Globus pallidus (tissue), 1 donor: ENCODE data around the gene CRACR2B.

ENCODE experiments used
- DNase-seq: peaks from one replicate; pipeline ENCODE4 v3.0.0-alpha.2; 2015; ENCODE audit warnings: low spot score

The CRACR2B gene

DNA sequence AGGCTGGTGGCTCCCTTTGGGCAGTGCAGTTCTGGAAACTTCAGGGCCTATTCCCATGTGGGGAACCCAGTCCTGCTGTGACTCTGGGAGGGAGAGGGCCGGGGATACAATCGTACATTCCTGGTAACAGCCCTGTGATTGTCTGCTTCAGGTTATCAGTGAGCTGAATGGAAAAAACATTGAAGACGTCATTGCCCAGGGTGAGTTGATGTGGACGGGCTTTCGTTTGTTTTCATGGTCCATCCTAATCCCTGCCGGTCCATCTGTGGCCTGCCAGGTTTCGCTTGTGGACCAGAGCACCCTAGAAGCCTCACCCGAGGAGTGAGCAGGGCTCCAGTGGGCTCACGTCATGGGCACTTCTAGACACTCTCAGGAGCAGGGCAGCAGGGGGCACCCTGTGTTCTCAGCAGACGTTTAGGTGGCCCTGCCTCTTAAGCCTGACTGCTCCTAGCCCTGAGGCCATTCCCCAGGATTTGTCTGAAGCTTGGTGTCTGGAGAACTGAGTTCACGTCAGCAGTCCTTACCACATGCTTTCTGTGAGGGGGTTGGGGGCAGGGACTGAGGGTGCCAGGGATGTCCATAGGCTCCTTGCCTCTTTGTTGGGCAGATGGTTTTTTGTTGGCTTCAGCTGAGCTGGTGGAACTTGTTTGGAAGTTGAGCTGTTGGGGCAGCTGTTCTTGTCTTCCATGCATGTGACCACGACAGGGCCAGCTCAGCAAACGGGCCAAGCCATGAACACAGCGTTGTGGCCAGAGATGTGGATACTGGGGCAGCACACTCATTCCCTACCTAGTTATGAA is 16.1 kb upstream of the CRACR2B start:
- DNase-seq = no peak

DNA sequence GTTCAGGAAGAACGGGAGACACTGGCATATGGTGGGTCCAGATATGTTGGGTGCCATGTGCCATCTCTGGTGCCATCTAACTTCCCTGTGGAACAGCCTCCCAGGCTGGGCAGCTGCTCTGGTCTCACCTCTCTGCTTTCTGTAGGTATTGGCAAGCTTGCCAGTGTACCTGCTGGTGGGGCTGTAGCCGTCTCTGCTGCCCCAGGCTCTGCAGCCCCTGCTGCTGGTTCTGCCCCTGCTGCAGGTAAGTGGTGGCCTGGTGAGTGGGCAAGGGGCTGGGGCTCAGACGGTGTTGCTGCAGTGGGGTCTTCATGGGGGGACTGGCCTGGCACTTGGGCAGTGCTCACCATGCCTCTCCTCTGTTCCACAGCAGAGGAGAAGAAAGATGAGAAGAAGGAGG is 15.3 kb upstream of the CRACR2B start:
- DNase-seq = no peak

DNA sequence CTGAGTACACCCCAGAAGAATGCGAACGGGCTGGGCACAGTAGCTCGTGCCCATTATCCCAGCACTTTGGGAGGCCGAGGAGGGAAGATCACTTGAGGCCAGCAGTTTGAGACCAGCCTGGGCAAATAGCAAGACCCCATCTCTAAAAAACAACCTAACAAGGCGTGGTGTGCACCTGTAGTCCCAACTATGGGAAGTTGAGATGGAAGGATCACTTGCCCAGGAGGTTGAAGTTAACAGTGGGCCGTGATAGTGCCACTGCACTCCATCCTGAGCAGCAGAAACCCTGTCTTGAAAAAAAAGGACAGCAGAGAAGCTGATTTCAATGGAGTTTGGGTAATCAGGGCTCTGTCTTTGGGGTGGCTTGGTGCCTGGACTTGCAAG is 14.7 kb upstream of the CRACR2B start:
- DNase-seq = no peak

DNA sequence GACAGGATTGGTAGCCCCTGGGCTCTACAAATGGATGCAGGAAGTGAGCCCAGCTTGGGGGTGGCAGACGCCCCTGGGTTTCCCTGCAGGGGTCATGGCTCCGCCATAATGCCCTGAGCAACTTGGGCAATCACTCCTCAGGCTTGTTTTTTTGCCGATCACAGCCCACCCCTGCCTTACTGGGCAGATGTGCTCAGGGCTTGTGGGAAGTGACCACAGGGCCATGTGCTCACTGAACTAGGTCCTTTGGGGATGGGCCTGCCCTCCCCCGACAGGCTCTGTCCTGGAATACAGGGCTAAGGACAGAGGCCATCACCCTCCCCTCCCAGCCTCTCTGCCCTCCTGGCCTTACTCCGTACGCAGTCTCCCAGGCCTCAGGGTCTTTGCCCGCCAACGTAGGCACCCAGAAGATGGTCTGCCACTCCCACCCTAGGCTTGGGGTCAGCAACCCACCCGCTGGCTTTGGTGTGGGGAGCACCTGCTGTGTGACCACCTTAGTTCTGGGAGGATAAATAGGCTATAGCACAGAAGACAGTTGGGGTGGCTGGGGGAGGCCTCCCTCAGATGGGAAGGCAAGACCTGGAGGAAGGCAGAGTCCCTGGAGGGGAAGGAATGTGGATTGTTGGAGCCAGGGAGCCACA is 14.1 kb upstream of the CRACR2B start:
- DNase-seq = no peak

DNA sequence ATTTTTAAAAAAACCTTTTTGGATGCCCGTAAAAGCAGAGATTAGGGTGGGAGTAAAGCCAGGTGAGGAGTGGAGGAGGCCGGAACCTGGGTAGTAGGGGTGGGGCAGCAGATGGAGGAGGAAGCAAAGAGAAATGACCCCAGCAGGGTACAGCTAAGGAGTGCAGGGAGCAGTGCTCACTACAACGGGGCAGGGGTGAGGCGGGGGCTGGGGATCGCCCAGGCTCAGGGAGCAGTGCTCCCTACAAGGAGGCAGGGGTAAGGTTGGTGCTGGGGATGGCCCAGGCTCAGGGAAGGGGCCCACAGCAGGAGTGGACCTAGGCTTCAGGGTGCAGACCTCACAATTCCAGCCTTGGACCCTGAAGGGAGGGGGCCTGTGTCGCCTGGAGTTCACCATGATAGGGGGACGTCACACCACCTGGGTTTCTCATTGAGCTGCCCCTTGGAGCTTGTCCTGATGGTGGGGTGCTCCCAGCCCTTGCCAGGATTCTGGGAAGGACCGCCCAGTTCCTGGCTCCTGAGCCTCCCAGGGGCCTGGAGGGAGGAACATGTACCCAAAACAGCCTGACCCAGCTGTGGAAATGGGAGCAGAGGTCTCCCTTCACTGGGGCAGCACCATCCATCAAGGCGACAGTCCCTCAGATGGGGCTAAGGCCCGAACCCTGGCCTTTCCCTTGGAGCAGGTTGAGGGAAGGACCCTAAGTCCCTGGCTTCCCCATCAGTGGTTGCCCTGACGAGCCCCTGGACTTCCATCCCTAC is 11.9 kb upstream of the CRACR2B start:
- no peak for DNase-seq

DNA sequence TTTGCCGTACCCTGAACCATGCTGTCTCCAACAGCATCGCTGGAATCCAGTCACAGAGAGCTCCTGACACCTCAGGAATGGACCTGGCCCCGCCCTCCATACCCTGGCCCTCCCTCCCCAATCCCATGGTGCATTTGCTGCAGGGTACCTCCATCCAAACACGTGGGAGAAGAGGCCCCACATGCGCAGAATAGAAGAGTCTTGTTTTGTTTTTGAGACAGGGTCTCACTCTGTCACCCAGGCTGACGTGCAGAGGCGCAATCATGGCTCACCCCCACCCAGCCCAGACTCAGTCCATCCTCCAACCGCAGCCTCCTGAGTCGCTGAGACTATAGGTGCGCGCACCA is 11.3 kb upstream of the CRACR2B start:
- no peak for DNase-seq

DNA sequence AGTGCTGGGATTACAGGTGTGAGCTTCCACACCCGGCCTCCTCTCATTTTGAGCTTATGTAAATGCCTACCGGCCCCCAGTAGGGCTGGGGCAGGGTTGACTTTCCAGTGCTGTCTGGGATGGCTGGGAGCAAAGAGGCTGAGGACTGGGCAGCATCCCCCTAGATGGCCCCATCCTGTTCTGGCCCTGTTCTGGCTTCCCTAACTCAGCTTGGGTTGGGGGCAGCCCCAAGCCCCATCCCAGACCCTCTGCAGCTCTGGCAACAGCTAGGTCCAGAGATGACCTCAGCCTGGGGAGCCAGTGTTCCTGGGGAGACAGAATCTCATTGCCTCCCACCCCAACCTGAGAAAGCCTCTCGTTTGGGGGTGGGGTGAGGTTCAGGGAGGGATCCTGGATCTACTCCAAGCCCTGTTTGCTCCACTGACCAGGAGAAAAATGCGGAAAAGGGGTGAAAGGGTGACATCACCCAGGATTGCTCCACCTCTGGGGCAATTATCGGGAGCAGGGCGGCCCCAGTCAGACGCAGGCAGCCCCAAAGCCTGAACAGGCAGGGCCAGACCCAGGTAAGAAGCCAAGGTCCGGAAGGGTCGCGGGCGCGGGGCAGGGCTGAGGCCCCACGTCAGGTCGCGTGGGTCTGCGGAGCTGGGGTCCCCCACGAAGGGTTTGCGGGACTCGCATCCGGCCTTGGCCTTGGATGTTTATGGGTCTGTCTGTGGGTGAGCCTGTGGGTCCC is 9.2 kb upstream of the CRACR2B start, which contains the start of gene PNPLA2:
Gene PNPLA2, plus strand, starts transcription at position 519 of the 733 bp plus-strand sequence. CDS start 805 bp downstream, outside the sequence.
- DNase-seq = no peak

DNA sequence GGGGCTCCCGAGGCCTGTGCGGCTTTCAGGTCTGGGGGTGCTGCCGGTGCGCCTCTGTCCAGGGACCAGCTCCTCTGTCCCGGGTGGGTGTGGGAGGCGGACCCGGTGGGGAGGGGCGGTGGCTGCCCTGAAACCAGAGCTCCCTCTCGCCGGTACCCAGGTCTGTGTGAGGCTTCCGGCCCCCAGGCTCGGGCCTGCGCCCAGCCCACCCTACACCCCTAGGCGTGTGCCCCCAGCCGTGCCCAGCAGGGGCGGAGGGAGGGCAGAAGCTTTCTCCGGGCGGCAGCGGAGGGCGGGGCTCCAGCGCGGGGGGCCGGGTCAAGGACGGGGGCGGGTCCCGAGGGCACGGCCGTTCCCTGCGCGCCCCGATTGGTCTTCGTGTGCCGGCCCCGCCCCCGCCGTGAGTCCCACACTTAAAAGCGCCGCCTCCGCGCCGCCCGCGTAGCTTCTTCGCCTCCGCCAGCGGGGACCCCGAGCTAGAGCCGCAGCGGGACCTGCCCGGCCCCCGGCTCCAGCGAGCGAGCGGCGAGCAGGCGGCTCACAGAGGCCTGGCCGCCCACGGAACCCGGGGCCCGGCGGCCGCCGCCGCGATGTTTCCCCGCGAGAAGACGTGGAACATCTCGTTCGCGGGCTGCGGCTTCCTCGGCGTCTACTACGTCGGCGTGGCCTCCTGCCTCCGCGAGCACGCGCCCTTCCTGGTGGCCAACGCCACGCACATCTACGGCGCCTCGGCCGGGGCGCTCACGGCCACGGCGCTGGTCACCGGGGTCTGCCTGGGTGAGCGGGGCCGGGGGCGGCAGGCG is 8.4 kb upstream of the CRACR2B start:
- peak; percentile 91 for DNase-seq

DNA sequence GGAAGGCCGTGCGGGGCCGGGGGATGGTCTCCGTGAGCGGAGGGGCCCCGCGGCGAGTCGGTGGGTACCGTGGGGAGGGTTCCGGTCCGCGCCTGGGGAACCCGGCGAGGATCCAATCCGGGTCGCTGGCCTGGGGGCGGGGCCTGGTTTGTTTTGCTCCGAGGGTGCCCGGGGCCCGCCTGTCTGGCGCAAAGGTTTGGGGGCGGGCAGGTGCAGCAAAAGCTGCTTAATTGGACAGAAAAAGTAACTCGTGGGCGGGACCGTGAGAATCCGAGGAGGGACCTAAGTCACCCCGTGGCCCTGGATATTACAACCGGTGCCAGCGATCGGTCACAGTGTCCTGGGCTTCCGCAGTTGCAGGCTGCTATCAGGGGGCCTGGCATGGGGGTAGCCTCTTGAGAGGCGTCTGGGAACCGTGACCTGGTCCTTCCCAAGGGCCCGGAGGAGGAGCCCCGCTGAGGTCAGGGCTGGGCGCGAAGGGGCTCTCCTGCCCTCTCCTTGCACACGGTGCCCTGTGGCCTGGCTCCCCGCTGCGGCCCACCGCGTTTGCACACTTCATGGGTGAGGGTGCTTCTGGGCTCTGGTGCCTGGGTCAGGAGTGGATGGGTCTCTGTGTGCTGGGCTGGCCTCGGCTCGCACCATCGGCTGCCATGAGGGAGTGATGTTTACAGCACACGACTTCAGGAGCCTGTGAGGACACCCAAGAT is 7.6 kb upstream of the CRACR2B start:
- DNase-seq = no peak

DNA sequence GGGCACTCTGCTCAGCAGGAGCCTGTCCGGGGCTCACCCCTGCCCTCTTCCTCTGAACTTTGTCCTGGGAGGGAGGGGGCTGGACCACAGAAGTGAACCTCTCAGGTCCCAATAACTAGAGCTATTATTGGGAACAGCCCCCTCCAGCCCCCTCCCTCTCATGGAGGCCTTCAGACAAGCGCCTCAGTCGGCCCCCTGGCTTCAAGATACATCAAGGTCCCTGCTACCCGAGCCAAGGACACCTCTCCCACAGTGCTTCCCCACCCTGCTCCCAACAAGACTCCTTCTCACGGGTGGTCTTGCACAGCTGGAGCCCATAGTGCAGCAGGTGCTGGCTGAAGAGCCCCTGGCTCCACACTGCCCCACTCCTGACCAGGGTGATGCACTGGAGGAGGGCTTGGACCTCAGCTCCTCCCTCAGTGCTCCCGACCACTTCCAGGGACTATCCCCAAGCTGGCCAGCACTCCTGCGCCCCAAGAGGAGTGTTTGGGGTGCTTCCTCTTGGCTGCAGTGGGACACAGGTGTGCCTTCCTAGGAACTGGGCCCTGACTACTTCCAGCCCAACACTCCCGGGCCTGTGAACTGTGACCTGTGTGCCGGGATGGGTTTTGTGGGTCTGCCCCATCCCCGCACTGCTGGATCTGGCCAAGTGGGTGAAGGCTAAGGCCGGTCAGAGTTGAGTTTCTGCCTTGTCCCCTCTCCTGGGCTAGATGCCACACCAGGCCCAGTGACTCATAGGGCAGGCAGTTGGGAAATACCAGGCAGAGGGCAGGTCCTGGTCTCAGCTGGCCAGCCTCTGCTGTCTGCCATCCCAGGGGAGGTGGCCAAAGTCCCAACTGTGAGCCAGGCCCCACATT is 6.8 kb upstream of the CRACR2B start:
- DNase-seq = no peak

DNA sequence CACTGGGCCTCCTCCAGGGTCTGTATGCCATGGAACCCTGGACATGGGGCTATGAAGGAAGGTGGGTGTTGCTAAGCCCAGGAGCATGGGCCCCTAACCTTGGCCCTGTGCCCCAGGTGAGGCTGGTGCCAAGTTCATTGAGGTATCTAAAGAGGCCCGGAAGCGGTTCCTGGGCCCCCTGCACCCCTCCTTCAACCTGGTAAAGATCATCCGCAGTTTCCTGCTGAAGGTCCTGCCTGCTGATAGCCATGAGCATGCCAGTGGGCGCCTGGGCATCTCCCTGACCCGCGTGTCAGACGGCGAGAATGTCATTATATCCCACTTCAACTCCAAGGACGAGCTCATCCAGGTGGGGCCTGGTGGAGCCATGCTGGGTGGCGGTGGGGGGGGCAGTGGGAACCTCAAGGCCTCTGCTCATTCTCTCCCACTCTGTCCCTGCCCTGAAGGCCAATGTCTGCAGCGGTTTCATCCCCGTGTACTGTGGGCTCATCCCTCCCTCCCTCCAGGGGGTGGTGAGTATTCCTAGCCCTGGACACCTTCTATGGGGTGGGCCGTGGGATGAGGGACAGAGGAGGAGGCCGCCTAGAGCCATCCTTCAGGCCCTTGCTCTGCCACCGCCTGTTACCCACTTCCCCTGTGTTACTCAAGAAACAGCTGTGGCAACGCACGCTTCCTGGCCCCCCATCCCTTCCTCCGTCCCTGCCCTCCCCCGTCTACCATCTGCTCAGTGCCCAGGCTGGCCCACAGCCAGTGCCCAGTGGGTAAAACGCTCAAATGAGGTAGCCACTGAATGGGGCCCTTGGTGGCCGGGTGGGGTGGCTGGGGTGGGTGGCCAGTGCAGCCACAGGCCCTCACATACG is 6.0 kb upstream of the CRACR2B start:
- no peak for DNase-seq

DNA sequence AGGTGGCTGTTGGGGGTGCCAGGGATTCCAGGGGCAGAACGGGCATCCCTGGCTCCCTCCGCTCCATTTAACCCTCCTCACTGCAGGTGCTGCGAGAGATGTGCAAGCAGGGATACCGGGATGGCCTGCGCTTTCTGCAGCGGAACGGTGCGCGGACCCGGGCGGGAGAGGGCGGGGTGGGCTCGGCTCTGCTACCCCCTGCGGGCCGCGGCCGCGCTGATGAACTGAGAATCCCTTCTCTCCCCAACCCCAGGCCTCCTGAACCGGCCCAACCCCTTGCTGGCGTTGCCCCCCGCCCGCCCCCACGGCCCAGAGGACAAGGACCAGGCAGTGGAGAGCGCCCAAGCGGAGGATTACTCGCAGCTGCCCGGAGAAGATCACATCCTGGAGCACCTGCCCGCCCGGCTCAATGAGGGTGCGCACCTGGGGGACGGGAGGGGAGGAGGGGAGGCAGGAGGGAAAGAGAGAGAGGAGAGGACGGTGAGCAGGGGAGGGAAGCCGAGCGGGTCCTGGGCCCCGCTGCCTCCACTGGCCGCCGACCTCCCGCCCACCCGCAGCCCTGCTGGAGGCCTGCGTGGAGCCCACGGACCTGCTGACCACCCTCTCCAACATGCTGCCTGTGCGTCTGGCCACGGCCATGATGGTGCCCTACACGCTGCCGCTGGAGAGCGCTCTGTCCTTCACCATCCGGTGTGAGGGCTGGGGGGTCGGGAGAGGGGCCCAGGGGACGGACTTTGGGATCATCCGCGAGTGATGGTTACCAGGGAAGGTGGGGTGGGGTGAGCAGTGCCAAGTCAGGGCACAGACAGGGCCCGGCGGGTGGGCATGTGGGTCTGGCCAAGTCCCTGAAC is 4.1 kb upstream of the CRACR2B start:
- DNase-seq = no peak

DNA sequence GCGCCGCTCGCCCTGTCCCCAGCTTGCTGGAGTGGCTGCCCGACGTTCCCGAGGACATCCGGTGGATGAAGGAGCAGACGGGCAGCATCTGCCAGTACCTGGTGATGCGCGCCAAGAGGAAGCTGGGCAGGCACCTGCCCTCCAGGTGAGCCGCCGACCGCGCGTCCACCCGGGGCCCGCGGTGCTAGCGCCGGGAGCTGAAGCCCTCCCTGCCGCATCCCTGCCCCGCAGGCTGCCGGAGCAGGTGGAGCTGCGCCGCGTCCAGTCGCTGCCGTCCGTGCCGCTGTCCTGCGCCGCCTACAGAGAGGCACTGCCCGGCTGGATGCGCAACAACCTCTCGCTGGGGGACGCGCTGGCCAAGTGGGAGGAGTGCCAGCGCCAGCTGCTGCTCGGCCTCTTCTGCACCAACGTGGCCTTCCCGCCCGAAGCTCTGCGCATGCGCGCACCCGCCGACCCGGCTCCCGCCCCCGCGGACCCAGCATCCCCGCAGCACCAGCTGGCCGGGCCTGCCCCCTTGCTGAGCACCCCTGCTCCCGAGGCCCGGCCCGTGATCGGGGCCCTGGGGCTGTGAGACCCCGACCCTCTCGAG is 3.3 kb upstream of the CRACR2B start:
- DNase-seq = peak; percentile 60

DNA sequence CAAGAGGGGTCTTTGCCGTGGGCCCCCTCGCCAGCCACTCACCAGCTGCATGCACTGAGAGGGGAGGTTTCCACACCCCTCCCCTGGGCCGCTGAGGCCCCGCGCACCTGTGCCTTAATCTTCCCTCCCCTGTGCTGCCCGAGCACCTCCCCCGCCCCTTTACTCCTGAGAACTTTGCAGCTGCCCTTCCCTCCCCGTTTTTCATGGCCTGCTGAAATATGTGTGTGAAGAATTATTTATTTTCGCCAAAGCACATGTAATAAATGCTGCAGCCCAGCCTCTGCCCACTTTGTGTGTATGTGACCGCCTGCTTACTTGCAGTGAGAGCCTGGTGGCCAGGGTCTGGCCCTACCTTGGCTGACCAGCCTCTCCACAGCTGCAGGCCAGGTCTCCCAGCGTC is 2.8 kb upstream of the CRACR2B start:
- DNase-seq = no peak

DNA sequence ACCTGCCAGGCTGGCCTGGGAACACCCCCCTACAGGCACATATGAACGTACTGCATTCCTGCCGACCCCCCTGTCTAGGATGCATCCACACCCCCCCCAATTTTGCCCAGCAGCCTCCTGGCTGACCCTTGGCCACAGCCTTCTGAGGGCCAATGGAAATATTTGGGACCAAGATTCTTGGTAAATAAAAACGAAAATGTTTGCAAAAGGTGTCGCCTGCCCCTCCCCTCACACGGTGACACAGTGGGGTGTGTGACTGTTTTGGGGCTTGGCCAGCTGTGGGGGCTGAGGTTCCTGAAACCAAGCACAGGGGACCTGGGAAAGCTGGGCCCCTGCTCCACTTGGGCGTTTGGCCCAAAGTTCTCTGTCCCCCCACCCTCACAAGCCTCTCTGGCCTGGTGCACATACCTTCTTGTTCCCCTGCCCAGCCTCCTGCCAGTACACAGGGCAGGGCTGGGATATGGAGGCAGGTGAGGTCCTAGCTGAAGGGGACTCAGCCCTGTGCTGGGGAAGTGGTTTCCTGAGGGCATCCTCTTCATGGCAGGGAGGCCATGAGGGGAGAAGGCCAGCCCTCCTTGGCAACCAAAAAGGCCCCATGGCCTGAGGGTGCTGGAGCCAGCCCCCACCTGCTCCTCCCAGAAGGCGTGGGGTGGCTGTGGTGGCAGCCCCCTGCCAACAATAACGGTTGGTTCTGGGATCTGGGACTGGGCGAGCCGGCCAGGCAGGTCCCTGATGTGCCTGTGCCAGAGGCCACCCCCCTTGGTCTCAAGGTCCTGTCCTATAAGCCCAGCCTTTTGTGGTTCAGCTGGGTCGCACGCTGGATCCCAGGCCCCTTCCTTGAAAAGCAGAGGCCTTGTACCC is 2.1 kb upstream of the CRACR2B start:
- DNase-seq = no peak

DNA sequence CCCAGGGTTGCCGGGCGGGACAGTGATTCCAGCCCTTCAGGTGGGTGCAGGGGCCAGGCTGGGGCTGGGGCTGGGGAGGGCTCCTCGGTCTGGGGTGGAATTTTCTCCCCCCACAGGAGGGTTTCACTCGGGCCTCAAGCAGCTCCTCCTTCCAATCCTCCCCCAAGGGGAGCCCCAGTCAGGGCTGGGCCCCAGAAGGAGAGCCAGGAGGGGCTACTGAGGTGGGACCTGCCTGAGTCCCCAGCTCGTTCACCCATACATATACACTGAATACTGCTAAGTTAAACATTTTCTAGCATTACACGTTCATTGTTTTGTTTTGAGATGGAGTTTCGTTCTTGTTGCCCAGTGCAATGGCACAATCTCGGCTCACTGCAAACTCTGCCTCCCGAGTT is 1.5 kb upstream of the CRACR2B start:
- no peak for DNase-seq

DNA sequence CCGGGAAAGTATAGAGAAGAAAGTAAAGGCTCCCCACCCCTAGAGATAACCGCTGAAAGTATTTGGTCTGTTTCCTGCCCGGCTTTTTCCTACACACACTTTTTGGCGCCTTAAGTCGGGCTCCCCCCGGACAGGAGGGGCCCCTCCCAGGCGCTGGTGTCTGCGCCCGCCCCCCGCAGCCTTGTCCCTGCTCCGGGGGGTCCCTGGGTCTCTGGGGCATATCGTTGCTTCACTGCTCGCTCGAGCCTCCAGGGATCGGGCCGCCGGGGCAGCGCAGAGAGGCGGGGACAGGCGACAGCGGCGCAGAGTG is 928 bp upstream of the CRACR2B start:
- DNase-seq = no peak
